Bronchus fibroblast of lung (primary cell): ENCODE measurements around the gene TMEM179B. TPM values are rescaled to one million over a fixed set of nuclear protein-coding genes. Genes with fewer than 3 reads are reported as not detected.

Source experiments
- total RNA-seq: library from RNA; depleted of rRNA; stranded (reverse); fragments of >200 nt; gene quantifications from 2 replicates; pipeline ENCODE4 v1.2.3, GENCODE V29; 2015

The TMEM179B gene
- 57.7 and 59.3 TPM in 2 replicates for total RNA-seq

DNA sequence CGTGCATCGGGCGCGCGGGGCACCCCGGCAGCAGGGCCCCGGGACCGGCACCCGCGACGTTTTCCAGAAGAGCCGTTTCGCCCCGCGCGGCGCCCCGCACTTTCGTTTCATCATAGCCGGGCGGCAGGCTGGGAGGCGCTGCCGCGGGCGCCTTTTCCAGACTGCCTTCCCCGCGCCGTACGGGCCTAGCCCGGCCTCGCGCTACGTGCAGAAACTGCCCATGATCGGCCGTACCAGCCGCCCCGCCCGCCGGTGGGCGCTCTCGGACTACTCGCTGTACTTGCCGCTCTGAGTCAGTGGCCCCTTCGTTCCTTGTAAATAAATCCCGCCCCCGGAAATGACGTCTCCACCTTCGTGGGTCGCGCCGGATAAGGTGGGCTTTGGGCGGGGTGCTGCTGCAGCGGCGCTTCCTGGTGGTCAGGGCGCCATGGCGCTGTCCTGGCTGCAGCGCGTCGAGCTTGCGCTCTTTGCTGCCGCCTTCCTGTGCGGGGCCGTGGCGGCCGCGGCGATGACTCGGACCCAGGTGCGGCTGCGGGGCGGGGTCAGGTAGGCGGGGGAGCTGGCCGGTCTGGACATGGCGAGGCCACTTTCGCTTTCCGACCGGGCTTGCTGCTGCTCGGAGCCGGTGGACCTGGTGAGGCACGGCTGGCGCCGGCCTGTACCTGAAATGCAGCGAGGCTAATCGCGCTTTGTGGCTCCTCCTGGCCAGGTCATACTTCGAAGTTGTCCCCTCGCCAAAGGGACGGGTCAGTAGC is at the start of gene TMEM179B:
TSS of gene TMEM179B (plus strand) at position 398 of the 755 bp plus-strand sequence. CDS start at position 428, 30 bp downstream.

DNA sequence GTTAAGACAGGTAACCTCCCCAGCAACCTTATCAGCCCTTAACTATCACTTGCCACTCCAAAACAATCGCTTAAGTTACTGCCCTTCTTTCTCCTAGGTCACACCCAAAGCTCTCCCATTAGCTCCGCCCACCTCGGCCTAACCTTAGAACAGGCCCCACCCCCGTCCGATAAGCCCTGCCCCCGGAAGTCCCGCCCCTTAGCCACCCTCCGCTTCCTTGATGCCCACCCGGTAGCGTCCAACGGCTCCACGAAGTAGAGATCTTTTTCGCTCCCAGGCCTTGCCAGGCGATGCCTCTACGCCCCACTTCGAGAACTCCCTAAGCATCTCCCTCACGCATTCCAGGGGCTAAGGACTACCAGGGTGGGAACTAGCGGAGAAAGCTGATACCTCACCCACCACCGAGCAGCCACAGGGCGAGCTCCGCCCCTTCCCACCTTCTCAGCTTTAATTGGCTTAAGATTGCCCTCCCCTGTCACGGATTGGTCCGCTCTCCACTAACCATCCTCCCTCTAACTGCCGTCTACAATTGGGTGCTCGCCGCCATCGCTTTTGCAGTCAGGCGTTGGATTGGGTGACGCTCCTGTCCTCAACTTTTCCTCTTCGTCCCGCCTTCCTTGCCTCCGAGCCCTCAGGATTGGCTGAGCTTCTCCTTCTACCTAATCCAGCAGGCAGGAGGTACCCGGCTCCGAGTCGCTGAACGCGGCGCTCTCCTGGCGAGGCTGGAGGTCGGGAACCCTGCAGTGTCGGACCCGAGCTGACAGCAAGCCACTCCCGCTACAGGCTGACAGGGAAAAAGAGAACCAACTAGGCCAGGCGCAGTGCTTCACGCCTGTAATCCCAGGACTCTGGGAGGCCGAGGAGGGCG is 33.2 kb upstream of the TMEM179B start, which contains the start of gene ZBTB3:
TSS of gene ZBTB3 (minus strand) at position 425 of the 868 bp plus-strand sequence. CDS start 496 bp downstream, outside the sequence.

GRCh38 chr11:62771144-62772021 is 15.8 kb upstream of the TMEM179B start, which contains the start of gene TAF6L:
Gene TAF6L, plus strand, starts transcription at chr11:62771396. Its CDS starts 4,388 bp downstream, at chr11:62775784.

GRCh38 chr11:62791501-62792201 is 4.4 kb downstream of the TMEM179B start, which contains the start of gene TMEM223:
Gene TMEM223, minus strand, starts transcription at chr11:62792006. Its CDS starts 12 bp downstream, at chr11:62791994.

GRCh38 chr11:62805076-62805892 is 18.1 kb downstream of the TMEM179B start, which contains the start of gene NXF1:
Gene NXF1, minus strand, starts transcription at chr11:62805440. Its CDS starts 84 bp downstream, at chr11:62805356.

GRCh38 chr11:62831520-62832335 is 44.5 kb downstream of the TMEM179B start, which contains the start of gene STX5:
Gene STX5, minus strand, starts transcription at chr11:62832051. Its CDS starts 808 bp downstream, at chr11:62831243.

GRCh38 chr11:62832336-62833234 is 45.4 kb downstream of the TMEM179B start, which contains the start of gene TEX54:
Gene TEX54, minus strand, starts transcription at chr11:62832841.

GRCh38 chr11:62839050-62839945 is 52.1 kb downstream of the TMEM179B start, which contains the start of gene WDR74:
Gene WDR74, minus strand, starts transcription at chr11:62839590. Its CDS starts 20 bp downstream, at chr11:62839570.

Other genes starting within 250 kb of the TMEM179B start
- gene AHNAK, start 240.6 kb upstream of the TMEM179B start, total RNA-seq, result 205 and 218 TPM in 2 replicates
- gene EEF1G, start 213.5 kb upstream of the TMEM179B start, total RNA-seq, result 1,643 and 1,652 TPM in 2 replicates
- gene TUT1, start 195.9 kb upstream of the TMEM179B start, total RNA-seq, result 8.2 and 9.8 TPM in 2 replicates
- 107 and 108 TPM in 2 replicates for gene MTA2, start 185.5 kb upstream of the TMEM179B start, total RNA-seq
- gene EML3, start 174.6 kb upstream of the TMEM179B start, total RNA-seq, result 15.3 and 21.4 TPM in 2 replicates
- 1.9 and 4.7 TPM in 2 replicates for gene ROM1, start 174.1 kb upstream of the TMEM179B start, total RNA-seq
- 41.5 and 45.9 TPM in 2 replicates for gene B3GAT3, start 165.4 kb upstream of the TMEM179B start, total RNA-seq
- 203 and 209 TPM in 2 replicates for gene GANAB, start 140.8 kb upstream of the TMEM179B start, total RNA-seq
- gene INTS5, start 134.1 kb upstream of the TMEM179B start, total RNA-seq, result 21.4 and 22.7 TPM in 2 replicates
- gene C11orf98, start 122.2 kb upstream of the TMEM179B start, total RNA-seq, result 128 and 158 TPM in 2 replicates
- gene CSKMT, start 122.1 kb upstream of the TMEM179B start, total RNA-seq, result 12.2 and 13.8 TPM in 2 replicates
- 12.1 and 14.3 TPM in 2 replicates for gene UQCC3, start 115.7 kb upstream of the TMEM179B start, total RNA-seq
- 4.9 and 9.1 TPM in 2 replicates for gene LBHD1, start 115.1 kb upstream of the TMEM179B start, total RNA-seq
- gene UBXN1, start 108.3 kb upstream of the TMEM179B start, total RNA-seq, result 126 and 148 TPM in 2 replicates
- 10.0 and 10.9 TPM in 2 replicates for gene LRRN4CL, start 97.9 kb upstream of the TMEM179B start, total RNA-seq
- gene BSCL2, start 80.0 kb upstream of the TMEM179B start, total RNA-seq, result 55.0 and 63.4 TPM in 2 replicates
- gene GNG3, start 79.7 kb upstream of the TMEM179B start, total RNA-seq, result not detected in 2 replicates
- 6.1 and 7.0 TPM in 2 replicates for gene HNRNPUL2, start 59.9 kb upstream of the TMEM179B start, total RNA-seq
- 29.6 and 35.1 TPM in 2 replicates for gene TTC9C, start 58.9 kb upstream of the TMEM179B start, total RNA-seq
- 9.4 and 10.7 TPM in 2 replicates for gene ZBTB3, start 33.2 kb upstream of the TMEM179B start, total RNA-seq
- 157 and 185 TPM in 2 replicates for gene POLR2G, start 25.8 kb upstream of the TMEM179B start, total RNA-seq
- 17.7 and 22.0 TPM in 2 replicates for gene TAF6L, start 16.0 kb upstream of the TMEM179B start, total RNA-seq
- 40.3 and 41.2 TPM in 2 replicates for gene TMEM223, start 4.6 kb downstream of the TMEM179B start, total RNA-seq
- 20.5 and 26.0 TPM in 2 replicates for gene NXF1, start 18.0 kb downstream of the TMEM179B start, total RNA-seq
- gene STX5, start 44.6 kb downstream of the TMEM179B start, total RNA-seq, result 43.2 and 45.8 TPM in 2 replicates
- not detected in 2 replicates for gene TEX54, start 45.4 kb downstream of the TMEM179B start, total RNA-seq
- gene WDR74, start 52.2 kb downstream of the TMEM179B start, total RNA-seq, result 47.9 and 56.0 TPM in 2 replicates
- gene SLC3A2, start 93.5 kb downstream of the TMEM179B start, total RNA-seq, result 168 and 174 TPM in 2 replicates
- gene CHRM1, start 134.0 kb downstream of the TMEM179B start, total RNA-seq, result not detected in 2 replicates
- not detected in 2 replicates for gene SLC22A6, start 197.6 kb downstream of the TMEM179B start, total RNA-seq
- not detected in 2 replicates for gene SLC22A8, start 228.4 kb downstream of the TMEM179B start, total RNA-seq